RPMI7951 (cell line): ENCODE results near the gene TSPAN33. TPM values are rescaled to one million over a fixed set of nuclear protein-coding genes. Genes with fewer than 3 reads are reported as not detected.
"Not testable (repeated sequence)": the region's sequence is repeated elsewhere in the genome, so short reads cannot be mapped to it uniquely, and the experiment has no call there.

Experiments used
- DNase-seq: peaks from one replicate; pipeline ENCODE4 v3.0.0-alpha.2; 2012; ENCODE audit warnings: low read depth
- total RNA-seq: library from RNA; depleted of rRNA; stranded (reverse); fragments of >200 nt; shearing (Covaris generic); gene quantifications from 2 replicates; pipeline ENCODE4 v1.2.3, GENCODE V29; 2014

Gene TSPAN33
- total RNA-seq, 1 experiment from 2014 or later, result 1.1 TPM

GRCh38 chr7:129170441-129171021, 26.0 kb downstream of the TSPAN33 start:
- DNase-seq, result no peak

GRCh38 chr7:129173861-129174260, 29.4 kb downstream of the TSPAN33 start:
- DNase-seq, result not testable (repeated sequence)

- DNase-seq, result no peak
These were observed 32.6 kb downstream of the TSPAN33 start for GRCh38 chr7:129176916-129177710.

GRCh38 chr7:129184981-129185670, 40.6 kb downstream of the TSPAN33 start:
- DNase-seq, result no peak

GRCh38 chr7:129186749-129187260, 42.3 kb downstream of the TSPAN33 start:
- DNase-seq, result no peak

- no peak for DNase-seq
These were observed 43.3 kb downstream of the TSPAN33 start for GRCh38 chr7:129187681-129188371.

GRCh38 chr7:129188372-129188891, 43.9 kb downstream of the TSPAN33 start, which contains the start of gene SMO:
Gene SMO (plus strand): TSS chr7:129188633. CDS start chr7:129189152, 519 bp downstream.
- no peak for DNase-seq

- no peak for DNase-seq
These were observed 44.6 kb downstream of the TSPAN33 start for GRCh38 chr7:129188892-129189660.

GRCh38 chr7:129189661-129190310, 45.3 kb downstream of the TSPAN33 start:
- DNase-seq, result no peak

GRCh38 chr7:129191272-129191671, 46.8 kb downstream of the TSPAN33 start:
- no peak for DNase-seq

- DNase-seq, result no peak
These were observed 49.4 kb downstream of the TSPAN33 start for GRCh38 chr7:129193892-129194291.

GRCh38 chr7:129197771-129198170, 53.3 kb downstream of the TSPAN33 start:
- no peak for DNase-seq

- no peak for DNase-seq
These were observed 54.9 kb downstream of the TSPAN33 start for GRCh38 chr7:129199406-129199805.

- no peak for DNase-seq
These were observed 57.7 kb downstream of the TSPAN33 start for GRCh38 chr7:129202058-129202777.

- no peak for DNase-seq
These were observed 58.7 kb downstream of the TSPAN33 start for GRCh38 chr7:129203050-129203741.

- no peak for DNase-seq
These were observed 60.8 kb downstream of the TSPAN33 start for GRCh38 chr7:129205126-129205818.

- no peak for DNase-seq
These were observed 61.7 kb downstream of the TSPAN33 start for GRCh38 chr7:129205987-129206785.
